Astrocyte (in vitro differentiated cells and primary cell): Measurements from ENCODE around the gene NUBPL. TPM values are rescaled to one million over a fixed set of nuclear protein-coding genes. Genes with fewer than 3 reads are reported as not detected.

Experiments used
- DNase-seq: peaks from one replicate; pipeline ENCODE4 v3.0.0-alpha.2; 2010; ENCODE audit warnings: low read depth
- FAIRE-seq: peaks from 2 replicates; lab custom pipeline; 2011; peaks lifted over from hg19 to GRCh38; lab: Jason Lieb, UNC
- H2AFZ ChIP-seq: 2 replicates; pipeline ENCODE4 v1.6.0; 2012; ENCODE audit warnings: low read depth, low read length, inconsistent platforms
- H3K27ac ChIP-seq: 2 replicates; pipeline ENCODE4 v1.5.1; 2011; ENCODE audit warnings: low read depth, low read length, inconsistent platforms
- H3K27me3 ChIP-seq: 2 replicates; pipeline ENCODE4 v1.6.0; 2011; ENCODE audit warnings: low read length, inconsistent platforms; ENCODE audit not compliant: insufficient read depth
- H3K36me3 ChIP-seq: 2 replicates; pipeline ENCODE4 v1.5.1; 2011; ENCODE audit warnings: low read length, inconsistent platforms; ENCODE audit not compliant: insufficient read depth
- H3K4me1 ChIP-seq: 2 replicates; pipeline ENCODE4 v1.5.1; 2011; ENCODE audit warnings: low read length, inconsistent platforms; ENCODE audit not compliant: insufficient read depth
- H3K4me2 ChIP-seq: 2 replicates; pipeline ENCODE4 v1.6.0; 2012; ENCODE audit warnings: low read length, inconsistent platforms
- H3K4me3 ChIP-seq: 2 replicates; pipeline ENCODE4 v1.5.1; 2011; ENCODE audit warnings: low read depth, mild to moderate bottlenecking, low read length, inconsistent platforms; ENCODE audit not compliant: insufficient read depth
- H3K79me2 ChIP-seq: 2 replicates; pipeline ENCODE4 v1.6.0; 2012; ENCODE audit warnings: mild to moderate bottlenecking, low read length, inconsistent platforms; ENCODE audit not compliant: insufficient read depth
- H3K9ac ChIP-seq: 2 replicates; pipeline ENCODE4 v1.6.0; 2012; ENCODE audit warnings: mild to moderate bottlenecking, low read length, inconsistent platforms
- H3K9me3 ChIP-seq: 2 replicates; pipeline ENCODE4 v1.5.1; 2012; ENCODE audit warnings: low read depth, mild to moderate bottlenecking, low read length, inconsistent platforms; ENCODE audit not compliant: insufficient read depth
- H4K20me1 ChIP-seq: 2 replicates; pipeline ENCODE4 v1.6.0; 2012; ENCODE audit warnings: low read length, inconsistent platforms; ENCODE audit not compliant: insufficient read depth
- H3K27ac Mint-ChIP-seq: one replicate; pipeline ENCODE4 v1.8.0; 2021; ENCODE audit warnings: mild to moderate bottlenecking, mixed read lengths; ENCODE audit not compliant: unreplicated experiment
- H3K27me3 Mint-ChIP-seq: one replicate; pipeline ENCODE4 v1.8.0; 2021; ENCODE audit warnings: low read depth, mixed read lengths; ENCODE audit not compliant: unreplicated experiment
- H3K36me3 Mint-ChIP-seq: one replicate; pipeline ENCODE4 v1.8.0; 2021; ENCODE audit warnings: low read depth, mixed read lengths; ENCODE audit not compliant: unreplicated experiment
- H3K4me1 Mint-ChIP-seq: one replicate; pipeline ENCODE4 v1.8.0; 2021; ENCODE audit warnings: low read depth, mixed read lengths; ENCODE audit not compliant: unreplicated experiment
- H3K4me3 Mint-ChIP-seq: one replicate; pipeline ENCODE4 v1.8.0; 2021; ENCODE audit warnings: mild to moderate bottlenecking, moderate library complexity, mixed read lengths; ENCODE audit not compliant: unreplicated experiment
- H3K9me3 Mint-ChIP-seq: one replicate; pipeline ENCODE4 v1.8.0; 2021; ENCODE audit warnings: mild to moderate bottlenecking, mixed read lengths; ENCODE audit not compliant: unreplicated experiment
- CTCF ChIP-seq: IDR thresholded peaks from 2 replicates; pipeline ENCODE4 v1.5.1; 2011; ENCODE audit warnings: low read depth, mild to moderate bottlenecking, inconsistent platforms, low read length, moderate library complexity; ENCODE audit not compliant: insufficient read depth
- EZH2 ChIP-seq: IDR thresholded peaks from 2 replicates; pipeline ENCODE4 v1.6.1; 2012; ENCODE audit warnings: mild to moderate bottlenecking, low read length, inconsistent platforms; ENCODE audit not compliant: insufficient read depth
- total RNA-seq: library from RNA; stranded (reverse); gene quantifications from 2 replicates; pipeline ENCODE4 v1.2.1, GENCODE V29; 2021

Gene NUBPL
- total RNA-seq, 1 donor from 2014 or later: 9.0 TPM

- FAIRE-seq: no peak
- Histone ChIP-seq H4K20me1 (no peaks in the 10 kb centered on the region), H3K9ac (no peak overlapping the region), H3K27me3 (no peaks in the 10 kb centered on the region), H3K79me2 (no peaks in the 10 kb centered on the region), H3K9me3 (no peaks in the 10 kb centered on the region), H3K4me1 (no peaks in the 10 kb centered on the region), H3K4me3 (no peak overlapping the region), H3K4me2 (no peak overlapping the region), H3K27ac (no peak overlapping the region), H3K36me3 (no peaks in the 10 kb centered on the region), H2AFZ (no peak overlapping the region)
- H3K9me3 Mint-ChIP-seq: peaks cover 21% of the 10 kb centered on the region
- no peak for DNase-seq
- TF ChIP-seq CTCF: no peak
- no peak for TF ChIP-seq EZH2
- H3K36me3 Mint-ChIP-seq: peaks cover 6% of the 10 kb centered on the region
- no peak overlapping the region for H3K27ac Mint-ChIP-seq
- no peaks in the 10 kb centered on the region for H3K4me1 Mint-ChIP-seq
- no peak overlapping the region for H3K4me3 Mint-ChIP-seq
- H3K27me3 Mint-ChIP-seq: no peaks in the 10 kb centered on the region
Observed at GRCh38 chr14:31781578-31781977, 220.4 kb downstream of the NUBPL start.

GRCh38 chr14:31785574-31785973 lies 224.4 kb downstream of the NUBPL start:
- no peaks in the 10 kb centered on the region for H3K4me1 Mint-ChIP-seq
- H3K9me3 ChIP-seq: no peaks in the 10 kb centered on the region
- no peak overlapping the region for H3K9ac ChIP-seq
- H3K27me3 ChIP-seq: no peaks in the 10 kb centered on the region
- peaks cover 11% of the 10 kb centered on the region for H3K9me3 Mint-ChIP-seq
- no peaks in the 10 kb centered on the region for H3K79me2 ChIP-seq
- H3K4me3 Mint-ChIP-seq: no peak overlapping the region
- no peaks in the 10 kb centered on the region for H3K4me1 ChIP-seq
- H3K36me3 ChIP-seq: no peaks in the 10 kb centered on the region
- H2AFZ ChIP-seq: no peak overlapping the region
- no peaks in the 10 kb centered on the region for H4K20me1 ChIP-seq
- no peaks in the 10 kb centered on the region for H3K27me3 Mint-ChIP-seq
- no peak overlapping the region for H3K27ac Mint-ChIP-seq
- H3K4me2 ChIP-seq: no peak overlapping the region
- FAIRE-seq: no peak
- no peak overlapping the region for H3K4me3 ChIP-seq
- H3K27ac ChIP-seq: no peak overlapping the region
- no peak for TF ChIP-seq EZH2
- no peak for TF ChIP-seq CTCF
- H3K36me3 Mint-ChIP-seq: peaks cover 3% of the 10 kb centered on the region
- no peak for DNase-seq

- Mint-ChIP-seq H3K36me3 (no peaks in the 10 kb centered on the region), H3K9me3 (peaks cover 2% of the 10 kb centered on the region), H3K4me1 (no peaks in the 10 kb centered on the region), H3K4me3 (no peak overlapping the region), H3K27me3 (no peaks in the 10 kb centered on the region), H3K27ac (no peak overlapping the region)
- FAIRE-seq (no peak), DNase-seq (no peak)
- Histone ChIP-seq H4K20me1 (no peaks in the 10 kb centered on the region), H3K27ac (no peak overlapping the region), H3K4me3 (no peak overlapping the region), H3K9me3 (no peaks in the 10 kb centered on the region), H3K9ac (no peak overlapping the region), H3K4me1 (no peaks in the 10 kb centered on the region), H2AFZ (no peak overlapping the region), H3K27me3 (no peaks in the 10 kb centered on the region), H3K4me2 (no peak overlapping the region), H3K36me3 (no peaks in the 10 kb centered on the region), H3K79me2 (no peaks in the 10 kb centered on the region)
- TF ChIP-seq EZH2 (no peak), CTCF (no peak)
Observed at GRCh38 chr14:31787377-31787776, 226.2 kb downstream of the NUBPL start.
